Smooth muscle cell of the brain vasculature (primary cell): ENCODE results near the gene RNF5.
A peak's percentile ranks its signal among the peaks of the same experiment; 100 is the strongest.
"Not testable (repeated sequence)": the region's sequence is repeated elsewhere in the genome, so short reads cannot be mapped to it uniquely, and the experiment has no call there.

Experiments
- DNase-seq: peaks from one replicate; pipeline ENCODE4 v3.0.0-alpha.2; 2012; ENCODE audit warnings: low read depth, low spot score

Gene RNF5, protein sequence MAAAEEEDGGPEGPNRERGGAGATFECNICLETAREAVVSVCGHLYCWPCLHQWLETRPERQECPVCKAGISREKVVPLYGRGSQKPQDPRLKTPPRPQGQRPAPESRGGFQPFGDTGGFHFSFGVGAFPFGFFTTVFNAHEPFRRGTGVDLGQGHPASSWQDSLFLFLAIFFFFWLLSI

DNA sequence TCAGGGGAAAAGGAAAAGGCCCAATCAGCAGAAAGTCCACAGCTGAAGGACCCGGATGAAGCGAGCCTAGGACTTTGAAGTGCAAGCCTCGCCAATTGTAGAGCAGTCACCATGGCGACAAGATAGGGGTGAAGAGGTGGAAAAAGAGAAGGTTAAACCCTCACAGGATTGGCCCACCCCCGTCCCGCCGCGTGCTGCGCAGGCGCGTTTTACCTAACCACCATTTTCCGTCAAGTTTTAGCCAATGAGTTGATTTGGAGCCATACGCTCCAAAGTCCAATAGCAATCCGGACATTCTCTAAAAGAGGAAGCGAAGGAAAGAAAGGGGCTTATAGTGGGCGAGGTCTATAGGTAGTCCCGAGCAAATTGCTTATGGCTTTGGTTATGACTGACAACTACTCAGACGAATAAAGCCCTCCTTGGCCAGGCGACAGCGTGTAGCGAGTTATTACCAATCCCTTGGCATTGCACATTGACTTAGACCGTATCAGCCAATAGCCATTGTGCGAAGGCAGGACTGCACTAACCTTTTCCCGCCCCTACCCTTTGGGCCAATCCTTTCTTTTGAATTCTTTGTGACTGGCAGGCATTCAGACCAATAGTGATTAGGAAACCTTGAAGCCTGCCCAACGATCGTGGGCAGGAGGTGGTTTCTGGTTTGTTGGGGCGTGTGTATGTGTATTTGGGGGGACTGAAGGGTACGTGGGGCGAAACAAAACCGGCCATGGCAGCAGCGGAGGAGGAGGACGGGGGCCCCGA, at the start of gene RNF5:
RNF5 (plus strand) TSS at position 618 of the 759 bp plus-strand sequence; CDS start at position 725, 107 bp downstream.
- DNase-seq = peak; percentile 100

DNA sequence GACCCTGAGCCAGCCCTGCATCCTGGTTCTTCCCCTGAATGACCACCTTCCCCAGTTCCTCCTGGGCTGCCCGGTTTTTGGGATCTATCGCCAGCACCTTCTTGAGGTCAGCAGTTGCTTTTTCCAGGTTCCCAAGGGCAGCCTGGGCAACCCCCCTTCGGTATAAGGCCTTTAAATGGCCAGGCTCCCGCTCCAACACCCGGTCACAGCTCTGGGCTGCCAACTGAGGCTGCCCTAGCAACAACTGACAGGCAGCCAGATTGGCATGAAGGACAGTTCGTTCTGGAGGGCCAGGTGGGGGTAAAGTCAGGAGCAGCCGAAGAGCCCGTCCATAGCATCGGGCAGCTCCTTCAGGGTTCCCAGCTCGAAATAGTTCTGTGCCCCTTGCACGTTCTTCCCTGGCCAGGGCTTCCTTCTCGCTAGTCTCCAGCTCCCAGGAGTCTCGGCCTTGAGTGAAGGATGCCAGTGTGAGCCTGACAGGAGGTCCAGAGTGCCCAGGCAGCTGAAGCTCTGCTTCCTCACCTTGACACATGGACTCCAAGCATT, 49.4 kb upstream of the RNF5 start:
- DNase-seq = no peak

DNA sequence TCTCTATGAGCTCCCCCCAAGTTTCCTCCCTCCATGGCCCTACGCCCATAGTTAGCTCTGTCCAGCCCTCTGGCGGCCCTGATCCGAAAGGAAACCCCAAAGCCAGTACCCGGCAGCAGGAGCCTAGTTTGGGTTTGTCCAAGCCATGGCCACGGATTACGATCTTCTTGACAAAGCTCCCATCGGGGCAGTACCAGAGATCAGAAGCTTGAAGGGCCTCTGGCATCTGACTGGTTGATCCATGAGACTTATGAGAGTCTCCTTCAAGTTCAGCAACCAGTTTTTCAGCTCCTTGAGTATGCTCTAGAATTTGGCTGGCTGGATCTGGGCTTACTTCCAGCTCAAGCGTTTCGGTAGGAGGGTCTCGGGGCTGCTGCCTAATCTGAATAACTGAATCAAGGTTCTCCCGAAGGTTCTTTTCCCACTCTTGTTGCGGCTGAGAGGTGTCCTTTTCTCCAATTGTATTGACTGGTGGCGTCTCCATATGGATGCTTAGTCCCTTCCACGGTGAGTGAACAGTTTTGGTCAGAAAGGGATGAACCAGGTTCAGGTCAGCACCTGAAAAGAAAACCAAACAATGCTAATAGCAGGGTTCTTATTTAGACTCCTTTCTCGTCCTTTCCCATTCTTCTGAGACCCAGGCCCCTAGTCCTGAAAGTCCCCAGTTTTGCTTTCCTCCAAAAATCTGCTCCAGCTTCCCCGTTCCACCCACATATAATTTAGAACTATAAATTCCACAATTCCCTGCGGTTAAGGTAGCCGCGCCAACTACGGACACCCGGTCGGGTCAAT, 48.7 kb upstream of the RNF5 start:
- no peak for DNase-seq

DNA sequence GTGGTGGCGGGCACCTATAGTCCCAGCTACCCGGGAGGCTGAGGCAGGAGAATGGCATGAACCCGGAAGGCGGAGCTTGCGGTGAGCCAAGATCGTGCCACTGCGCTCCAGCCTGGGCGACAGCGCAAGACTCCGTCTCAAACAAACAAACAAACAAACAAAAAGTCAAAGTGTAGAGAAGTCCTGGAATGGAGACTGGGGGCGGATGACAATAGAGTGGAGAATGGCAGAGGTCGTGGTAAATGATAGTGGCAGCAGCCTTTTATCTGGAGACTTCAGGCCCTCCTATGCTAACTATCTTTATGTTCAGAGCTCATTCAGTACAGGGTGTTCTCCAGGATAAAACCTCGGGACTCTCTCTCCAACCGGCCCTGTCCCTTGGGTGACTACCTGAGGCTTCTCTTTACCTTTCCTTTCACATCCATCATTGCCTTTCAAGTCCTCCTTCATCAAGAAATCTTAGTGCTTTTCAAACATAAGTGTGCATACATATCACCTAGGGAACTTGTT, 46.7 kb upstream of the RNF5 start:
- no peak for DNase-seq

DNA sequence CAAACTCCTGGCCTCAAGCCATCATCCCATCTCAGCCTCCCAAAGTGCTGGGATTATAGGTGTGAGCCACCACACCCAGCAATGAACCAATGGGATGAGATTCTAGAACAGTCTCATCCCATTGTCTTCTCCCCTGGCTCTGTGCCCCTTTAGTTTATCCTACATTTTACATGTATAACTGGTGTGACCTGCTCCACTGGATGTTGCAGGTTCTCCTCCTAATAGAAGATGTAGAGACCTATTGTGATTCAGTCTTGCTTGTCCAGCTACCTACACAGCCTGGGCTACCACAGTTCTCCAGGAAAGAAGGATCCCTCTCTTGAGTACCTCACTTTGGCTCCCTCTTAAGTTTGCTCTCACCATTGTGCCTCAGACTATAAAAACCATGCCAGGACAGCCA, 46.1 kb upstream of the RNF5 start:
- DNase-seq = no peak

DNA sequence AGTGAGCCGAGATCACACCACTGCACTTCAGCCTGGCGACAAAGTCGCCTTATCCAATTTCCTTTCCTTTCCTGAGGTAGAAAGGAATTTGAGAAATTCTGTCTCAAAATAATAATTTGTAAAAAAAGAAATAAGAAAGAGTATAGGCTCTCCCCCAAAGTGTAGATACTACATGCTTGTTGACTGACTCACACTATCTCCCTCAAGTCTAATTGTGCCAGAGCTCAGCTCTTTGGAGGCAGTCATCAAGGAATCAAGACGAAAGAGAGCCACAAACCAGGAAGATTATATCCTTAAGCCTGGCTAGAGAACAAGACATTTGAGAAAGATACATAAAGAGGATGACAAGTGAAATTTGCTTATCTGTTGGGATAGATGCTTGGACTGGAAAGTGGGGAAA, 44.4 kb upstream of the RNF5 start:
- no peak for DNase-seq

DNA sequence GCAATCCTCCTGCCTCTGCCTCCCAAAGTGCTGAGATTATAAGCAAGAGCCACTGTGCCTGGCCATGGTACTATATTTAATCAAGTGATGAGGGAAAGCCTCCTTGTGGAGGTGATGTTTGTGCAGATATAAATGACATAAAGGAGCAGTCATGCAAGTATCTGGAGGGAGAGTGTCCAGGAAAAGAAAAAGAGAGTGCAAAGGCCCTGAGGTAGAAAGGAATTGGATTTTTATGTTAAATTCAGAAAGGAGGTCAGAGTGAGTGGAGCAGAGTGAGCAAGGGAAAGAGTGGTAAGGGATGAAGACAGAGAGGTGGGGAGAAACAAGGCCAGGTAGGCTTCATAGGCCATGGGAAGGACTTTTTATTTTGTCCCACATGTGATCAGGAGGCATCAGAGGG, 40.8 kb upstream of the RNF5 start:
- DNase-seq = no peak

DNA sequence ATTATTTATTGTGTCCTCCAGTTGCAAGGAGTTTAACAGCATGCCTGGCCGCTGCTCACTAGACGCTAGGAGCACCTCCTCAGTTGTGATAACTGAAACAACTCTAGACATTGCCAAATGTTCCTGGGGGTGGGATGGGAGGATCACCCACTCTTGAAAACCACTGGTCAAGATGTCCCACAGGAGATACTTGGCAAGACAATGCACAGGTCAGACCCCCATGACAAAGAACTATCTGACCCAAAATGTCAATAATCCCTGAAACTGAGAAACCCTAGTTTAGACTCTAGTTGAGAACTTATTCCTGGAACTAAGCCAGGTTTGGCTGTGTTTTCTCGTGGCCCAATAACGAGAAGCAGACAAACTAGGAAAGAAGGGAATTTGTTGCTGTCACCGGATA, 38.6 kb upstream of the RNF5 start:
- DNase-seq = no peak

DNA sequence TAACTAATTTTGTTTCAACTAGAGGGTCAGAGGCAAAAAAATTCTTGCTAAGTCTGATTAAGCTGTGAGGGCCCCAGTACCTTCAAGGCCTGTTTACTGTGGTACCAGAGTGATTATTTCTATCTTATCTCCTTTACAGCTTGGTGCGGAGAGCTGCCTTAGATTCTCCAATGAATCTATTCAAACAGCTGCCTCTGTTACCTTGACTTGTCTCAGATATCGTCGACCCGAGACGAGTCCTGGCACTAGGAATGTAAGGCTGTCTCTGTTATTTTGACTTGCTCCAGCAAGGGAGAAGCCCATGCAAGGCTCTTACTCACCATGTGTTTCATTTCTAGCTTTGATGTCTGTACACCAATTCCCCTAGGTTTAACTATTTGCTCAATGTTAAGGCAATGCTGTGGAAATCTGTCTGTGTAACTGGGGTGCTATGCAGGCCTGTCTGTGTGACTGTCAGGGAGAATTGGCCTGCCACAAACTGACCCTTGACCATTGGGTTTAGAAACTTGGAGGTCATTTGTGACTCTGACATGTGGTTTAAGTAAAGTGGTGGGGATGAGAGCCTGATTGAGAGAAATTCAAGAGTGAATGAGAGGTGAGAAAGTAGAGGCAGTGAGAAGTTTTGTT, 37.7 kb upstream of the RNF5 start:
- DNase-seq = no peak

DNA sequence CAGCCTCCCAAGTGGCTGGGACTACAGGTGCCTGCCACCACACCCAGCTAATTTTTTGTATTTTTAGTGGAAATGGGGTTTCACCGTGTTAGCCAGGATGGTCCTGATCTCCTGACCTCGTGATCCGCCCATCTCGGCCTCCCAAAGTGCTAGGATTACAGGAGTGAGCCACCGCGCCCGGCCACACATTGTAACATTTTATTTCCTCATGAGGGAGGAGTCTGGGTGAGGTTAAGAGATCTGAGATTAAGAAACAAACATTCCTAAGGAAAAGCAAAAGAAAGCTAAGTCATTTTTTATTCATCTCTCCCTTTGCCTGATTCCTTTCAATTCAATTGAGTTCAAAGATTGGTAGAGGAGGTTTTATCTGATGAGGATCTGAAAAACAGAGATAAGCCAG, 34.0 kb upstream of the RNF5 start:
- DNase-seq = not testable (repeated sequence)

DNA sequence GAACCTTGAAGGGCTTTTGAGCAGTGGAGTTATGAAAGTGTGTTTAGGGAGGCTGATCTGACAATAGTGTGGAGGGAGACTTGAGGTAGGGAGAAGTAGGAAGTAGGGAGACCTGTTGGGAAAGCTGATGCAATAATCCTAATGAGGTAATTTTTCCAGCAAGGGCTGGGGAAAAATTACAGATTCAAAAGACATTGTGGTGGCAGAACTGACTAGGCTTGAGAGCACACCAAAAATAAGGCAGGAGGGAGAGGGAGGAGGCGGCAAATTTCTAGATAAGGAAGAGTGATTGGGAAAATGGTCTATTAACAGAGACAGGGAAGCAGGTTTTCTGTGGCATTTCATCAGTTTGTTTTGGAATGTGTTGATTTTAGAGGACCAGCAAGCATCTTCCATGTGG, 31.9 kb upstream of the RNF5 start:
- no peak for DNase-seq

DNA sequence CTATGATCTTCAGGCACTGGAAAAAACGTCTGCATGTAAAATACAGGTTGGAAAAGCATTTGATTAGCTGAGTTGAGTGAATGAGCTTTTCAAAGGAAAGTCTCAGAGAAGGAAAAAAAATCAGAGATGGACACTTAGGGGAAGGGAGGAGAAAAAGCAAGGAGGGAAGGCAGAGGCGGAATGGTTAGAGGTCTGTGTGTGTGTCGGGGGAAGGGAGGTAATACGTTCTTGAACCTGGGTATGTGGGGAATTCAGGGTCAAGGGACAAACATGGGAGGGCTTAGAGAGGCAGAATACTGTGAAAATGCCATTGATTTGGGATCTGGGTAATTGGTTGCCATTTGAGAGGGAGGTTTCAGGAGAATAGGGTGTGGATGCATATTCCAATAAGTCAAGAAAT, 31.5 kb upstream of the RNF5 start:
- no peak for DNase-seq

DNA sequence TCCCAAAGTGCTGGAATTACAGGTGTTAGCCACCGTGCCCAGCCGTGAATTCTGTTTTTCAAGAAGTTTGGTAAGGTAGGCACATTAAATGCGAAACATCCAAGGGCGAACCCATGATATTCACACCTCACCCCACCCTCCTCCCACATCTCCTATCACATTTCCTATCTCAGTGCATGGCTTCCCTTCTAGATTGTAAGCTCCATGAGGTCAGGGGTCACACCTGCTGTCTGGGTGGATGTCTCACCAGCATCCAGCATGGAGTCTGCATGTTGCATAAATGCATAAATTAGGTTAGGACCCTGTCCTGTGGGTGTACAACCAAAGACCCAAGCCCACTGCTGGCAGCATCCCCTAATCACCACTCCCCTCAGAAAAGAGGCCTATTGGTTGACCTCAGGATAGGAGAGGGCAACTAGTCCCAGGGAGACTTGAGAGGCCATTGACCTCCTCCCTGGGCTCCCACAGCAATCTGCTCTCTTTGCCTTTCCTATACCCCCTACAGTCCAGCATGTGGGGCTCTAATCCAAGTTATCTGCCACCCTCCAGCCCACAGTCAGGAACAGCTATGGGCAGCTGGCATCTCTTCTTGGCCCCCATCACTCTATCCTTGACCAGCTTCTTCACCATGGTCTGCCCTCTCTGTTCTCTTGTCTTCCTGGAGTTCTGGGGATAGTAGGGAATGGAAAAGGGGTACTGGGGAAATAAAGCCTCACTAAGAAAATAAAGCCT, 30.6 kb upstream of the RNF5 start:
- no peak for DNase-seq

DNA sequence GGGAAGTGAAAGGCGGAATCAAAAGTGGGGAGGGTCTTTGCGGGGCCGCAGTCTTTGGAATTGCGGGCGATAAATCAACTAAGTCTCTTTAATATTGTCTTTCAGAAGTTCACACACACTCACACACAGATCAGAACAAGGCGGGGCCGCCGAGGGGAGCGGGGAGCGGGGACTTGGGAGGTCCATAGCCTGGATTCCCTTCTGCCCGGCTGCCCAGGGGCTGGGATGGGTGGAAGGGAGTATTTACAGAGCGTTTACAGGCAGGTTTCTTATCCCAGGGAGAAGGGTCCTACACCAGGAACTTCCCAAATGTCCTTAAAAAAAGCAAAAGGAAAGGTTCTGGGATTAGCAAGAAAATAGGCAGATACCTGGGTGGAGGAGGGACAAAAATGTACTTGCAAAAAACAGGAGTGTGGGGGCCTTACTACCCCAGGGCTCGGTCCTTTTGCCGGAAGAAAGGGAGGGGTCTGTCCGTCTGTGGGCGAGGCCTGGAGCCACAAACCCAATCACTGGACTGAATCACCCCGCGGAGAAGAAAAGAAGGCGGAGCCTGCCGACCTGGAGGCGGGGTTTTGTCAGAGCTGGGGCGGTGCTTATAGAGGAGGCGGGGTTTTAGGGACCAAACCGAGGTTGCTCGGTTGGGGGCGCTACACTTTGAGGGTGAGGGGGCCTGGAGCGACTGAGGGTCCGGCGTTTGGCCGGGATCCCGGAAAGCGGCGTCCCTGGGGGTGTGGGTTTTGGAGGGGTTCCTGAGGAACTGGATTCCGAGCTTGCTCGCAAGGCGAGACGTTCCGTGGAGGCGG, 29.7 kb upstream of the RNF5 start:
- no peak for DNase-seq

DNA sequence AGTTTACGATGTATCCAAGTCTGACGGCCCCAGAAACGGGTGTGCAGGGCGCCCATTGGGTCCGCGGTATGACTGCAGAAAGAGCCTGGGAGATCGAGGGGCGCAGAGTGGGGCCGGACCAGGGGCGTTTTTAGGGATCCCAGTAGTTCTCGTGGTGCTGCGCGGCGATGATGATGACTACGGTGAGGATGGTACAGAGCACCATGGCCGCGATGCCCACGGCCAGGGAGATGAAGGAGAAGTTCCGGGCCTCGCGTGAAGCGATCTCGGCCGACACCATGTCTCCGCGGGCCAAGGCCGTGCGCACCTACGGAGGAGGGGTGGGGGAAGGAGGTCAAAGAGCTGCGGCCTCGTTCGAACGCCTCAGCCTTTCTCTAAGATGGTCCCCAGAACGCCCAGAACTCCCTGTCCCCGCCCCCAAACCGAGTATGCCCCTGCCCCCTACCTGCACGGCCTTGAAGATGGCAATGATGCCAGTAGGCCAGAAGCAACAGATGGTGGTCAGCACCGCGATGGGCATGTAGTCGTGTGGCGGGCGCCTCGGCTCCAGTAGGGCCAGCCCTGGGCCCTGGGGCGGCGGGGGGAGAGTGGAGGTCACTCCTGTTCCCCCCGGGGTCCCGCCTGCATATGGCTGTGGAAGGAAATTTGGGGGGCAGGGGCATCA, 29.0 kb upstream of the RNF5 start:
- DNase-seq = no peak

DNA sequence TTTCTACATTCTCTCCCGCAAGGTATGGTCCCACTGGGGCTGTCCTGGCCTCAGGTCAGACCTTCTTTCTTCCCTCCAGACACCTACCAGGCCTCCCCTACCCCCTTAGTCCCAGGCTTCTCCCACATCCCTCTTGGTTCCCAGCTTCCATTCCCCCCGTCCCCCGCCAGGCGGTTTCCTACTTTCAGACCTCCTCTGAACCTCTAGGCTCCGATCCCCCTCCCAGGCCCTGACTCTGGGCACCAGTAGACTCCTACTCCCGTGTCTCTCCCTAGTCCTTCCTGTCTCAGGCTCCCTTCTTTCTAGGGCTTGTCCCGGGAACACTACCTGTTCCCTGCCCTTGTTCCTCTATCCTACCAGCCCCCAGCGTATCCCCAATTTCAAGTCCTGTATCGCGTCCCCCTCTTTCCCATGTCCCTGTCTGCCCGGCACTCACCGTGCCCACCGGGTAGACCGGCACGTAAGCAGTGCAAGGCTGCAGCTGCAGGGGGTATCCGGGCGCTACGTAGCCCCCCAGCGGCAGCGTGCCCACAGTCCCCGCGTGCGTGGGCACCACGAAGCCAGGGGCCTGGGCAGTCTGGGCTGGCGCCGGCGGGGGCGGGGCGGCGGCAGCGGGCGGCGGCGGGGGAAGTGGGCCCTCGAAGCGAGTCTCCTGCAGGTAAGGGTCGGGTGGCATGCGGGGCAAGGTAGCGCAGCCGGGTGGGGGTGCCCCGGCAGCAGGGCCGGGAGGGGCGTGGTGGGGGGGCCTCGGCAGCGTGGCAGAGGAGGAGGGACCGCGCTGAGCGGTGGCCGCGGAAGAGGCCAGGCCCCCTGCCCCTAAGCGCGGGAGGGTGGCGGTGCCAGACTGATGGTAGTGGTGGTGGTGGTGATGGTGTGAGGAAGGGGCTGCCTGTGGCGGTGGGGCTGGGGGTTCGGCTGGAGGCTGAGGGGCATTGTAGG, 28.0 kb upstream of the RNF5 start:
- no peak for DNase-seq

DNA sequence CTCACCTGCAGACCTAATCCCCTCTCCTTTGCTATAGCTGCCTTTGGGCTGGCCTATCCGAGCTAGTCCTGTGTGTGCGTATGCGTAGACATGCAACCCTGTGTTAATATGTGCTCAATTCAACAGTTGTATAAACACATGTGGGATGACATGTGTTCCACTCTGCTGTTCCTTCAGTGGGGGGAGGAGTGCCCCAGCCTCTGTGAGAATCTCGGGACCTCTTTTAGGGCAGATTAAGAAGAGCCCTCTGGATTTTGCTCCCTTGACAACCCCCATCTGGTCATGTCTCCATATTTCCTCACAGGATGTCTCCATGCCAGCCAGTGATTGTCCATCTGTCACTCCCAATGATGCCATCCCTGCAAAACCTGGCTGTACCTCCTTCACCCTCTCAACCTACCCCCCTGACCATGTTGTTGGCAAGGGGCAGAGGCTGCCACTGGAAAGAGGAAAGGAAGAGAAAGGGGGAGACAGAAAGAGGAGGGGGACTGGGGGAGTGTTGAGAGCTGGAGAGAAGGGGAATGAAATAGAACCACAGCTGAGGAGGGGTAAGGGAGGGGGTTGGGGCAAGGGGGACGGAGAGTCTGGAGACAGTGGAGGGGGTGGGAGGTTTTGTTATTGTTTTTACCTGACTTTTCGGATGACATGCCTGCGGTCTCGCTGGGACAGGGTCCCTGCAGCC, 26.9 kb upstream of the RNF5 start:
- no peak for DNase-seq
